GM12892 (cell line): ENCODE measurements around the gene COX6B2.

Source experiments
- POLR2A ChIP-seq: IDR thresholded peaks from 2 replicates; pipeline ENCODE4 v1.6.1; 2011; ENCODE audit warnings: low read depth, low read length, control low read depth
- POLR2AphosphoS5 ChIP-seq: IDR thresholded peaks from 2 replicates; pipeline ENCODE4 v1.6.1; 2011; ENCODE audit warnings: low read depth, low read length, control low read depth
- TAF1 ChIP-seq: IDR thresholded peaks from 2 replicates; pipeline ENCODE4 v1.6.1; 2011; ENCODE audit warnings: low read depth, mild to moderate bottlenecking, control low read depth, low read length, borderline replicate concordance

DNA sequence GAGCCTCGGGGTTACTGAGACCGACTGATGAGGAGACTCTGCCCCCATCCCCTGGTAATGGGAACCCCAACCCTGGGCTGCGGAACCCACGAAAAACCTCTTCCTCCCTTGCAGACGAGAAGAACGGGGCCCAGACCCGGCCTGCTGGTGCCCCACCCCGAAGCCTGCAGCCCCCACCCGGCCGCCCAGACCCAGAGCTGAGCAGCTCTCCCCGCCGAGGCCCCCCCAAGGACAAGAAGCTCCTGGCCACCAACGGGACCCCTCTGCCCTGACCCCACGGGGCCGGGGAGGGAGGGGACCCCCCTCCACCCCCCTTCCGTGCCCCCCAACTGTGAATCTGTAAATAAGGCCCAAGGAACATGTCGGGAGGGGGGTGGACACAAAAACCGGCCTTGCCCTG is 42.7 kb downstream of the COX6B2 start:
- TF ChIP-seq POLR2A (no peak), POLR2AphosphoS5 (no peak), TAF1 (no peak)
